Right lobe of liver (tissue), 6 donors: ENCODE data around the gene OR1I1. TPM values are rescaled to one million over a fixed set of nuclear protein-coding genes. Genes with fewer than 3 reads are reported as not detected.

Source experiments
- ATAC-seq, 4 donors: fragments of 200-7000 bp; cut with Tn5 transposase; one replicate each; pipeline ENCODE4 v1.9.1; 2020; ENCODE audit warnings: mild to moderate bottlenecking in 4 of 4, moderate library complexity in 4 of 4
- DNase-seq, 3 donors: peaks; one replicate each; pipeline ENCODE4 v3.0.0-alpha.2; 2020
- H3K27ac ChIP-seq, 3 donors: fragments of 200-600 bp; one replicate each; pipeline ENCODE4 v1.8.0; 2022
- H3K27me3 ChIP-seq, 2 donors: fragments of 200-600 bp; one replicate each; pipeline ENCODE4 v1.8.0; 2022
- H3K36me3 ChIP-seq, 4 donors: fragments of 200-600 bp; sonication (generic) in 1 of 4; one replicate each; pipeline versions ENCODE4 v1.5.1 to v1.8.0; 2017 to 2022; ENCODE audit warnings: control low read depth in 1 of 4
- H3K4me1 ChIP-seq, 4 donors: fragments of 200-600 bp; sonication (generic) in 1 of 4; one replicate each; pipeline versions ENCODE4 v1.5.1 to v1.8.0; 2017 to 2022; ENCODE audit warnings: control low read depth in 1 of 4
- H3K4me3 ChIP-seq, 3 donors: fragments of 200-600 bp; one replicate each; pipeline ENCODE4 v1.8.0; 2022
- H3K9me3 ChIP-seq, 4 donors: fragments of 200-600 bp; sonication (generic) in 1 of 4; one replicate each; pipeline versions ENCODE4 v1.5.1 to v1.8.0; 2017 to 2022; ENCODE audit warnings: control low read depth in 1 of 4
- CTCF ChIP-seq, 4 donors: fragments of 200-600 bp in 3 of 4; fragments of 450-650 bp in 1 of 4; IDR thresholded peaks; one replicate each; pipeline versions ENCODE4 v1.5.1 to v1.8.0; 2016 to 2022; ENCODE audit warnings: antibody characterized with exemption in 4 of 4, mild to moderate bottlenecking in 2 of 4
- POLR2A ChIP-seq: fragments of 450-650 bp; IDR thresholded peaks from one replicate; pipeline ENCODE4 v1.6.1; 2017; ENCODE audit warnings: antibody characterized with exemption, mild to moderate bottlenecking
- WGBS: methylation state at CpG from one replicate; pipeline ENCODE4 v1.1.6; 2018; ENCODE audit warnings: low coverage, low lambda C conversion rate; ENCODE audit not compliant: insufficient coverage; ENCODE audit errors: missing lambda C conversion rate; 5-methylcytosine and 5-hydroxymethylcytosine counted together
- intact Hi-C, 2 donors: fragments of 100-400 bp; cut with DNase I; formaldehyde crosslinking; loops; one replicate each; pipeline versions ENCODE4 v1.11.2 to v1.14.1; 2022
- total RNA-seq, 6 experiments: library from RNA; depleted of rRNA in 2 of 6; stranded (reverse); fragments of >200 nt in 2 of 6; fragmentation: NEBNext Ultra II Directional in 3 of 6; extraction: Animal tissue kit (Norgen Biotek cat#: 25700) in 3 of 6; gene quantifications; one replicate each; pipeline versions ENCODE4 v1.1.0 to v1.2.4, GENCODE V29; 2016 to 2023
- donor health status: DM: no; HTN: yes; CAD: no.
- donor health status: DM: no; HTN: no; CAD: no.
- donor health status: DM: no; HTN: no; CAD: no.
- donor health status: DM: no; HTN: yes; CAD: no.
- donor health status: DM: no; HTN: yes; CAD: no.

OR1I1 gene
- total RNA-seq, 6 experiments from 2014 or later = not detected

DNA sequence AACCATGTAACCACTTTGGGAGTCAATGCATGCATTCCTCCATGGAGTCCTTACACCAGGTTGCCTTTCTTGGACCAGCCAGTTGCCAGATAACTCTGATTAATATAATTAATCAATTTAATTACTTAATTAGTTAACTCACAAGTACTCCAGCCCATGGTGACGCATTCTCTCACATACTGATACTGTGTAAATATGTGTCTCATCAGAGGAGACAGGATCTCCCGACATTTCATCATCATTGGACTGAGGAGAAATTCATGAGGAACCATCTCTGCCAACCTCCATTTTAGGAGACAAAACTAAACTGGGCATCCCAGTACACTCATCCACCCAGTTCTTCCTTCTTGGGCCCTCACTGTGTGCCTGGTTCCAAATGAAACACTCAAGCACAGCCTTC, 39.2 kb upstream of the OR1I1 start:
- TF ChIP-seq POLR2A (no peak), CTCF (IDR thresholded peaks at IDR 0.05) (no peak)

DNA sequence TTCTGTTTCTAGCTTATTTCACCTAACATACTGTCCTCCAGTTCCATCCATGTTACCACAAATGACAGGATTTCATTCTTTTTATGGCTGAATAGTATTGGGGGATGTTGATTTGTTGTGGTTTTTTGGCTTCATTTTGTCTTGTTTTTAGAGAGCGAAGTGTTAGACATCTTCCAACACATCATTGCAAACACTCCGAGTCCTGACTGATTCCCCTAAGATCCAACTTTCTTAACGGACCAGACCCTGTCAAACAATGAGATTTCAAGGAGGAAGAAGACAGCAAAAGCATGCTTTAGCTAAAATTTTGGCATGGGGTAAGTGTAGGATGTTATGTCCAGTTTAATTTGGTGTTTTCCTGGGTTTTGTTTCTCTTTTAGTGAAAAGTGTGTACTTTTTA, 36.5 kb upstream of the OR1I1 start:
- H3K4me1 ChIP-seq = no peaks in the 10 kb centered on the region
- no peaks in the 10 kb centered on the region for H3K9me3 ChIP-seq
- H3K36me3 ChIP-seq = no peaks in the 10 kb centered on the region
- H3K27me3 ChIP-seq = no peaks in the 10 kb centered on the region
- intact Hi-C loops = no loop called here
- TF ChIP-seq CTCF (IDR thresholded peaks at IDR 0.05) (no peak), POLR2A (no peak)
- no peak overlapping the region for H3K4me3 ChIP-seq
- H3K27ac ChIP-seq = no peak overlapping the region
- ATAC-seq (no peak), DNase-seq (no peak)
- 23% methylated on average over 3 of the region's 3 CpGs for WGBS

More for the DNA sequence above, 39.2 kb upstream of the OR1I1 start:
- H3K4me3 ChIP-seq = no peak overlapping the region
- WGBS = 62% methylated on average over 2 of the region's 2 CpGs
- H3K36me3 ChIP-seq = no peaks in the 10 kb centered on the region
- intact Hi-C loops = no loop called here
- no peak for DNase-seq
- H3K27ac ChIP-seq = no peak overlapping the region
- ATAC-seq = no peak
- no peaks in the 10 kb centered on the region for H3K9me3 ChIP-seq
- no peaks in the 10 kb centered on the region for H3K4me1 ChIP-seq
- H3K27me3 ChIP-seq = no peaks in the 10 kb centered on the region

GRCh38 chr19:15047680-15048079, 34.3 kb upstream of the OR1I1 start:
- Histone ChIP-seq H3K4me3 (no peak overlapping the region), H3K27me3 (no peaks in the 10 kb centered on the region), H3K27ac (no peak overlapping the region), H3K4me1 (no peaks in the 10 kb centered on the region), H3K9me3 (no peaks in the 10 kb centered on the region), H3K36me3 (no peaks in the 10 kb centered on the region)
- WGBS = 67% methylated on average over 11 of the region's 11 CpGs
- TF ChIP-seq CTCF (IDR thresholded peaks at IDR 0.05) = no peak
- TF ChIP-seq POLR2A = no peak
- ATAC-seq = no peak
- DNase-seq = no peak
- intact Hi-C loops = no loop called here

DNA sequence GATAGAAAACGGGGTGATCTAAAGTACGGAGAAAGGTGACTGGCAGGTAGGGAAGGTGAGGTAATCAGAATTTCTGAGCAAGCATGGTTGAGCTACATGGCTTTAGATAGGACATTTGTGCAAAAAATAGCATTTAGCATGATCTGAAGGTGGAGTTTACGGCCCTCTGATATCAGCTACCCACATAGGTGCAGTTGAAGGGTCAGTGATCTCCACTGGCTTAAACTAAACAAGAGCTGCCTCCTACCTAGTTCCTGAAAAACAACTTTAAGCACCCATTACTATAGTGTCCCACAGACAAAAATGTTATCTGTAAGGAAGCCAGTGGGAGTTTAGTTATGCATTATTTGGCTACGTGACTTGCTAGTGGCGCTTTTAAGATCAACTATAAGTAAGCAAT, 33.9 kb upstream of the OR1I1 start:
- intact Hi-C loops = no loop called here
- Histone ChIP-seq H3K27me3 (no peaks in the 10 kb centered on the region), H3K9me3 (no peaks in the 10 kb centered on the region), H3K4me3 (no peak overlapping the region), H3K4me1 (no peaks in the 10 kb centered on the region), H3K36me3 (no peaks in the 10 kb centered on the region), H3K27ac (no peak overlapping the region)
- DNase-seq = no peak
- no peak for ATAC-seq
- 57% methylated on average over 5 of the region's 5 CpGs for WGBS
- no peak for TF ChIP-seq CTCF (IDR thresholded peaks at IDR 0.05)
- no peak for TF ChIP-seq POLR2A
